BLaER1 (cell line): ENCODE data around the gene PALMD.

Source experiments
- H3K27ac ChIP-seq: shearing (Covaris generic); formaldehyde crosslinking; 2 replicates; pipeline ENCODE4 v1.8.1; 2022
- H3K27me3 ChIP-seq: shearing (Covaris generic); formaldehyde crosslinking; 2 replicates; pipeline ENCODE4 v1.8.1; 2022
- H3K36me3 ChIP-seq: shearing (Covaris generic); formaldehyde crosslinking; 2 replicates; pipeline ENCODE4 v1.8.1; 2022
- H3K4me1 ChIP-seq: shearing (Covaris generic); formaldehyde crosslinking; 2 replicates; pipeline ENCODE4 v1.8.1; 2022
- H3K4me2 ChIP-seq: shearing (Covaris generic); formaldehyde crosslinking; 2 replicates; pipeline ENCODE4 v1.8.1; 2022
- H3K4me3 ChIP-seq: shearing (Covaris generic); formaldehyde crosslinking; 2 replicates; pipeline ENCODE4 v1.8.1; 2022
- H3K9ac ChIP-seq: shearing (Covaris generic); formaldehyde crosslinking; 2 replicates; pipeline ENCODE4 v1.8.1; 2022
- H3K9me3 ChIP-seq: shearing (Covaris generic); formaldehyde crosslinking; 2 replicates; pipeline ENCODE4 v1.8.1; 2022
- H4K20me1 ChIP-seq: shearing (Covaris generic); formaldehyde crosslinking; 2 replicates; pipeline ENCODE4 v1.8.1; 2022
- Cebpa-rat ChIP-seq: shearing (Covaris generic); IDR thresholded peaks from 2 replicates; pipeline ENCODE4 v1.8.1; 2022

Gene PALMD

GRCh38 chr1:99731384-99731783 lies 85.5 kb downstream of the PALMD start:
- Histone ChIP-seq H3K36me3 (no peaks in the 10 kb centered on the region), H3K9me3 (no peaks in the 10 kb centered on the region), H3K4me1 (peaks cover 10% of the 10 kb centered on the region)

GRCh38 chr1:99735852-99736251 lies 89.9 kb downstream of the PALMD start:
- Histone ChIP-seq H3K9ac (no peak overlapping the region), H3K4me1 (no peaks in the 10 kb centered on the region), H3K4me3 (no peak overlapping the region), H3K9me3 (no peaks in the 10 kb centered on the region), H4K20me1 (no peaks in the 10 kb centered on the region), H3K27me3 (no peaks in the 10 kb centered on the region), H3K27ac (no peak overlapping the region), H3K4me2 (no peak overlapping the region), H3K36me3 (no peaks in the 10 kb centered on the region)
- no peak for TF ChIP-seq Cebpa-rat

More at GRCh38 chr1:99731384-99731783, 85.5 kb downstream of the PALMD start:
- Histone ChIP-seq H3K27me3 (no peaks in the 10 kb centered on the region), H3K4me3 (no peak overlapping the region), H3K27ac (no peak overlapping the region), H3K9ac (no peak overlapping the region), H3K4me2 (no peak overlapping the region), H4K20me1 (no peaks in the 10 kb centered on the region)
- no peak for TF ChIP-seq Cebpa-rat

DNA sequence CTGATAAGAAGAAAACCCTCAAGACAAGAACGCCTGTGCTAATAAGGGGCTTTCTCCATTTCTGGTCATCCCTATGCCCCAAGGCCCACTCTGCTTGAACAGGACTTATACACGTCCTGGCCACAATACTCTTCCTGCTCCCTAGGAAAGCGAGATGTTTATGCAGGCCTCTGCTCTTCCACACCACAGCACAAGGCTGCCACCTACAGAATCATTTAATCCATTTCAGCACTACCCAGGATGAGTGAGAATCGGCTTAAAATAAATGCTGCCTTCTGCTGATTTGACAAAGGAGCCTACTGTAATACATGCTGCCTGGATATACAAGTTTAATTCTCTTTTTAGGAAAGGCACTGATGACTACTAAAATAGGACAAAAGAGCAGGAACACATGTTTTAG lies 91.1 kb downstream of the PALMD start:
- Histone ChIP-seq H3K4me1 (no peaks in the 10 kb centered on the region), H4K20me1 (no peaks in the 10 kb centered on the region), H3K27ac (no peak overlapping the region), H3K9me3 (no peaks in the 10 kb centered on the region), H3K4me3 (no peak overlapping the region), H3K27me3 (no peaks in the 10 kb centered on the region), H3K9ac (no peak overlapping the region), H3K4me2 (no peak overlapping the region), H3K36me3 (no peaks in the 10 kb centered on the region)
- TF ChIP-seq Cebpa-rat, result no peak

GRCh38 chr1:99738858-99739465 lies 93.0 kb downstream of the PALMD start:
- TF ChIP-seq Cebpa-rat, result no peak
- no peaks in the 10 kb centered on the region for H3K9me3 ChIP-seq
- no peaks in the 10 kb centered on the region for H3K36me3 ChIP-seq
- H3K27me3 ChIP-seq, result no peaks in the 10 kb centered on the region
- H4K20me1 ChIP-seq, result no peaks in the 10 kb centered on the region
- H3K4me2 ChIP-seq, result no peak overlapping the region
- H3K9ac ChIP-seq, result no peak overlapping the region
- no peaks in the 10 kb centered on the region for H3K4me1 ChIP-seq
- no peak overlapping the region for H3K4me3 ChIP-seq
- no peak overlapping the region for H3K27ac ChIP-seq

DNA sequence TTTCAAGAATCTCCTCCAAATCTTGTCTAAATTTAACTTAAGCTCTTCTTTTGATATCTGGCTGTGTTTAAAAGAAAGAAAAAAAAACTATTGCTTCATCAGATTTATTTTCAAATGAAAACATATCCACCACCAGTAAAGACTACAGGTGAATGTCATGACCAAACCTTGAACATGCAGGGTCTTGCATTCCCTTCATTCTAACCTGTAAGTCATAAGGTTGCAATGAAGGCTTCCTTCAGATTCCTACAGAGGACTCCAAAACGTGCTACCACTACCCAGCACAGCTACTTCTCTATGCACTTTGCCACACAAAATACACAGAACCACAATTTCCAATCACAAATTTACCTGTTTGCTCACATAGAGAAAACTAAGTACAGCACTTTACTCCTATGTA lies 94.2 kb downstream of the PALMD start:
- Histone ChIP-seq H3K4me2 (no peak overlapping the region), H3K27me3 (no peaks in the 10 kb centered on the region), H4K20me1 (no peaks in the 10 kb centered on the region), H3K27ac (no peak overlapping the region), H3K9ac (no peak overlapping the region), H3K4me3 (no peak overlapping the region), H3K4me1 (no peaks in the 10 kb centered on the region), H3K9me3 (no peaks in the 10 kb centered on the region), H3K36me3 (no peaks in the 10 kb centered on the region)
- TF ChIP-seq Cebpa-rat, result no peak
